Measurements from ENCODE around the gene LGALS7.

- TF ChIP-seq CTCF (IDR thresholded peaks at IDR 0.05; ENCODE audit: low read length), result no peak
- no peak for TF ChIP-seq EZH2 (IDR thresholded peaks at IDR 0.05; ENCODE audit: borderline replicate concordance, low read length)
Measured at GRCh38 chr19:38793177-38793576, 19.9 kb upstream of the LGALS7 start.

All from OCI-LY1 (cell line).